Smooth muscle cell (in vitro differentiated cells): ENCODE measurements around the gene TJAP1. TPM values are rescaled to one million over a fixed set of nuclear protein-coding genes. Genes with fewer than 3 reads are reported as not detected.

ENCODE experiments used
- DNase-seq: peaks from one replicate; lab custom pipeline; 2025; ENCODE audit not compliant: unreplicated experiment; lab: John Stamatoyannopoulos, UW
- H2AFZ ChIP-seq: fragments of 200-600 bp; sonication (generic); 2 replicates; pipeline ENCODE4 v1.6.0; 2016; ENCODE audit warnings: antibody characterized with exemption, low read depth, mild to moderate bottlenecking
- H3F3A ChIP-seq: fragments of 200-600 bp; sonication (generic); 2 replicates; pipeline ENCODE4 v1.6.0; 2017; ENCODE audit warnings: antibody characterized with exemption, low read depth
- H3K27ac ChIP-seq: fragments of 200-600 bp; sonication (generic); 2 replicates; pipeline ENCODE4 v1.5.1; 2016; ENCODE audit warnings: low read depth, mild to moderate bottlenecking
- H3K27me3 ChIP-seq: fragments of 200-600 bp; sonication (generic); 2 replicates; pipeline ENCODE4 v1.6.1; 2016; ENCODE audit warnings: low read depth, mild to moderate bottlenecking
- H3K36me3 ChIP-seq: fragments of 200-600 bp; sonication (generic); 2 replicates; pipeline ENCODE4 v1.5.1; 2016; ENCODE audit warnings: low read depth
- H3K4me1 ChIP-seq: fragments of 200-600 bp; sonication (generic); 2 replicates; pipeline ENCODE4 v1.5.1; 2016; ENCODE audit warnings: low read depth
- H3K4me2 ChIP-seq: fragments of 200-600 bp; sonication (generic); 2 replicates; pipeline ENCODE4 v1.6.0; 2016; ENCODE audit warnings: mild to moderate bottlenecking
- H3K4me3 ChIP-seq: fragments of 200-600 bp; sonication (generic); 2 replicates; pipeline ENCODE4 v1.5.1; 2016; ENCODE audit warnings: mild to moderate bottlenecking
- H3K79me2 ChIP-seq: fragments of 200-600 bp; sonication (generic); 2 replicates; pipeline ENCODE4 v1.6.0; 2016; ENCODE audit warnings: low read depth, mild to moderate bottlenecking
- H3K9ac ChIP-seq: fragments of 200-600 bp; sonication (generic); 2 replicates; pipeline ENCODE4 v1.6.0; 2016; ENCODE audit warnings: low read depth
- H3K9me3 ChIP-seq: fragments of 200-600 bp; sonication (generic); replicated peaks from 2 replicates; pipeline ENCODE4 v1.5.1; 2016; ENCODE audit warnings: low read depth
- H4K20me1 ChIP-seq: fragments of 200-600 bp; sonication (generic); 2 replicates; pipeline ENCODE4 v1.6.0; 2016; ENCODE audit warnings: low read depth
- WGBS: methylation state at CpG from one replicate; pipeline ENCODE4 v1.1.7; 2016; ENCODE audit warnings: low lambda C conversion rate; 5-methylcytosine and 5-hydroxymethylcytosine counted together
- polyA plus RNA-seq: library from polyadenylated mRNA; unstranded; fragments of >200 nt; fragmentation: Nextera tagmentation; extraction: Ambion mirVana; gene quantifications from 2 replicates; pipeline ENCODE4 v1.2.1, GENCODE V29; 2016
- total RNA-seq: library from RNA; depleted of rRNA; stranded (reverse); fragments of >200 nt; gene quantifications from 2 replicates; pipeline ENCODE4 v1.2.3, GENCODE V29; 2014
- TF ChIP-seq, protein P1 (sequence below): fragments of 200-600 bp; sonication (generic); IDR thresholded peaks from 2 replicates; pipeline ENCODE4 v1.5.1; 2017; ENCODE audit warnings: borderline replicate concordance, mild to moderate bottlenecking, antibody characterized with exemption; ENCODE audit not compliant: insufficient read depth, poor library complexity, severe bottlenecking

The TJAP1 gene
- total and polyA plus RNA-seq, 2 experiments from 2014 or later = 9.3 to 13.5 TPM

DNA sequence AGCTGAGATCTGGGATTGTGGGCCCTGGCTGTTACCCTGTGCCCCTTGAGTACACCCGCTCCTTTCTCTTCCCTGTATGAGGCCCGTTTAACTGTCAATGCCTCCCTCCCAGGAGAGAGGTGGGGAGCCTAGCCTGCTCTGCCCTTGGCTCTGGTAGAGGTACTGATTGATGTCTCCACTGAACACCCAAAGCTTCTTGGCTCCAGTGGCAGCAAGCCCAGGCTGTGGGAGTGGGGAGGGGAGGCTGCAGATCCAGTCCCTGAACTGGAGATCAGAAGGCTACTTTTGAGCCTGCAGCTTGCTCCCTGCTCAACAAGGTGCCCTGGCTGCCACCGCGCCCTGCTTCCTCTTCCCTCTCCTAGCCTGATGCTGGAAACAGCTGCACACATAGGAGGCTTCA is 25.3 kb downstream of the TJAP1 start:
- Histone ChIP-seq H3K9ac (no peak overlapping the region), H4K20me1 (no peaks in the 10 kb centered on the region), H3K36me3 (no peaks in the 10 kb centered on the region), H3K4me2 (no peak overlapping the region), H3K4me1 (peaks cover 2% of the 10 kb centered on the region), H3F3A (no peaks in the 10 kb centered on the region), H3K27ac (no peak overlapping the region), H3K79me2 (no peaks in the 10 kb centered on the region), H3K9me3 (no peaks in the 10 kb centered on the region), H3K4me3 (no peak overlapping the region), H3K27me3 (no peaks in the 10 kb centered on the region), H2AFZ (no peak overlapping the region)
- DNase-seq = no peak
- WGBS = 96% methylated on average over 4 of the region's 4 CpGs
- TF ChIP-seq, protein P1, sequence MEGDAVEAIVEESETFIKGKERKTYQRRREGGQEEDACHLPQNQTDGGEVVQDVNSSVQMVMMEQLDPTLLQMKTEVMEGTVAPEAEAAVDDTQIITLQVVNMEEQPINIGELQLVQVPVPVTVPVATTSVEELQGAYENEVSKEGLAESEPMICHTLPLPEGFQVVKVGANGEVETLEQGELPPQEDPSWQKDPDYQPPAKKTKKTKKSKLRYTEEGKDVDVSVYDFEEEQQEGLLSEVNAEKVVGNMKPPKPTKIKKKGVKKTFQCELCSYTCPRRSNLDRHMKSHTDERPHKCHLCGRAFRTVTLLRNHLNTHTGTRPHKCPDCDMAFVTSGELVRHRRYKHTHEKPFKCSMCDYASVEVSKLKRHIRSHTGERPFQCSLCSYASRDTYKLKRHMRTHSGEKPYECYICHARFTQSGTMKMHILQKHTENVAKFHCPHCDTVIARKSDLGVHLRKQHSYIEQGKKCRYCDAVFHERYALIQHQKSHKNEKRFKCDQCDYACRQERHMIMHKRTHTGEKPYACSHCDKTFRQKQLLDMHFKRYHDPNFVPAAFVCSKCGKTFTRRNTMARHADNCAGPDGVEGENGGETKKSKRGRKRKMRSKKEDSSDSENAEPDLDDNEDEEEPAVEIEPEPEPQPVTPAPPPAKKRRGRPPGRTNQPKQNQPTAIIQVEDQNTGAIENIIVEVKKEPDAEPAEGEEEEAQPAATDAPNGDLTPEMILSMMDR = no peak

- Histone ChIP-seq H3K9ac (no peak overlapping the region), H3K36me3 (no peaks in the 10 kb centered on the region), H4K20me1 (no peaks in the 10 kb centered on the region), H3K27ac (no peak overlapping the region), H3K27me3 (no peaks in the 10 kb centered on the region), H3K4me2 (no peak overlapping the region), H3K4me3 (no peak overlapping the region), H2AFZ (no peak overlapping the region), H3K79me2 (no peaks in the 10 kb centered on the region), H3K9me3 (no peaks in the 10 kb centered on the region), H3F3A (no peaks in the 10 kb centered on the region), H3K4me1 (peaks cover 2% of the 10 kb centered on the region)
- DNase-seq = no peak
- TF ChIP-seq, protein P1 = no peak
- 97% methylated on average over 8 of the region's 8 CpGs for WGBS
These were observed 26.1 kb downstream of the TJAP1 start for GRCh38 chr6:43503443-43503842.

DNA sequence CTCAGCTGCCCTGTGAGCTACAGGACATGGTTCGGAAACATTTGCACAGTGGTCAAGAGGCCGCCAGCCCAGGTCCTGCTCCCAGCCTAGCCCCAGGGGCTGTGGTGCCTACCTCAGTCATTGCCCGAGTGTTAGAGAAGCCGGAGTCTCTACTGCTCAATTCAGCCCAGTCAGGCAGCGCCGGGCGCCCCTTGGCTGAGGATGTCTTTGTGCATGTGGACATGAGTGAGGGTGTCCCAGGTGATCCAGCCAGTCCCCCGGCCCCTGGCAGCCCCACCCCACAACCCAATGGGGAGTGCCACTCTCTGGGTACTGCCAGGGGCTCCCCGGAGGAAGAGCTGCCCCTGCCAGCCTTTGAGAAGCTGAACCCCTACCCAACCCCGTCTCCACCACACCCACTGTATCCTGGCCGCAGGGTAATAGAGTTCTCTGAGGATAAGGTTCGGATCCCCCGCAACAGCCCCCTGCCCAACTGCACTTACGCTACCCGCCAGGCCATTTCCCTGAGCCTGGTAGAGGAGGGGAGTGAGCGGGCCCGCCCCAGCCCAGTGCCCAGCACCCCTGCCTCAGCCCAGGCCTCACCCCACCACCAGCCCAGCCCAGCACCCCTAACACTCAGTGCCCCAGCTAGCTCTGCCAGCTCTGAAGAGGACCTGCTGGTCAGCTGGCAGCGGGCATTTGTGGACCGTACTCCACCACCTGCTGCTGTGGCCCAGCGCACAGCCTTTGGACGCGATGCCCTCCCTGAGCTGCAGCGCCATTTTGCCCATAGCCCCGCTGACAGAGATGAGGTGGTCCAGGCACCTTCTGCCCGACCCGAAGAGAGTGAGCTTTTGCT is 27.6 kb downstream of the TJAP1 start:
- TF ChIP-seq, protein P1 = no peak
- Histone ChIP-seq H3K79me2 (no peaks in the 10 kb centered on the region), H2AFZ (no peak overlapping the region), H3K36me3 (no peaks in the 10 kb centered on the region), H3K9me3 (no peaks in the 10 kb centered on the region), H4K20me1 (no peaks in the 10 kb centered on the region), H3K27me3 (no peaks in the 10 kb centered on the region), H3F3A (no peaks in the 10 kb centered on the region), H3K4me1 (peaks cover 2% of the 10 kb centered on the region), H3K4me3 (no peak overlapping the region), H3K9ac (no peak overlapping the region), H3K27ac (no peak overlapping the region), H3K4me2 (no peak overlapping the region)
- no peak for DNase-seq
- WGBS = 96% methylated on average over 24 of the region's 26 CpGs

DNA sequence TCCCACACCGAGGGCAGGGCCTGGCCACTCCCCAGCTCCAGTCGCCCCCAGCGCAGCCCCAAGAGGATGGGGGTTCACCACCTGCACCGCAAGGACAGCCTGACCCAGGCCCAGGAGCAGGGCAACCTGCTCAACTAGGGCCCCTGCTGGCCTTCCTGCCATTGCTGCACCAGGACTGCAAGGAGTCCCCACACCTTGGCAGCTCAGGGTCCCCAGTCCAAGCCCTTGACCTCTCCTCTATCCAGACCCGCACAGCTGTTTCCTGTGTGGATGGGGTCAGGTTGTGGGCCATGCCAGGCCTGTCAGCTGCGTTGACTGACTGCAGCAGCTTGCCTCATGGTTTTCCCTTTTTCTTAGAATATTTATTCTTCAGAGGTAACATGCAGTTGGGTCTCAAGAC is 28.3 kb downstream of the TJAP1 start:
- peaks cover 2% of the 10 kb centered on the region for H3K4me1 ChIP-seq
- H3F3A ChIP-seq = peaks cover 3% of the 10 kb centered on the region
- WGBS = 89% methylated on average over 6 of the region's 6 CpGs
- TF ChIP-seq, protein P1 = no peak
- no peak overlapping the region for H3K4me3 ChIP-seq
- H3K79me2 ChIP-seq = no peaks in the 10 kb centered on the region
- no peaks in the 10 kb centered on the region for H4K20me1 ChIP-seq
- no peak overlapping the region for H3K4me2 ChIP-seq
- DNase-seq = no peak
- H3K9ac ChIP-seq = no peak overlapping the region
- H3K9me3 ChIP-seq = no peaks in the 10 kb centered on the region
- H3K36me3 ChIP-seq = no peaks in the 10 kb centered on the region
- no peak overlapping the region for H3K27ac ChIP-seq
- no peak overlapping the region for H2AFZ ChIP-seq
- H3K27me3 ChIP-seq = no peaks in the 10 kb centered on the region
